OCI-LY7 (cell line): ENCODE measurements around the gene POGLUT2. TPM values are rescaled to one million over a fixed set of nuclear protein-coding genes. Genes with fewer than 3 reads are reported as not detected.

ENCODE experiments used
- BruUV-seq: library from RNA; stranded (reverse); fragments of 400-500 nt; replicated peaks from 2 replicates; lab custom pipeline; 2021; lab: Mats Ljungman, UMichigan
- CTCF ChIA-PET: fragments of 300-600 bp; sonication (Branson Sonifier 250); formaldehyde crosslinking; loops from one replicate; lab custom pipeline; 2022; ENCODE audit warnings: antibody characterized with exemption; ENCODE audit not compliant: unreplicated experiment; lab: Charles Lee
- POLR2A ChIA-PET: fragments of 300-600 bp; sonication (Branson Sonifier 250); formaldehyde crosslinking; loops from one replicate; lab custom pipeline; 2022; ENCODE audit warnings: antibody characterized with exemption; lab: Charles Lee
- DNase-seq: peaks from one replicate; pipeline ENCODE4 v3.0.0-alpha.2; 2015; ENCODE audit warnings: low spot score
- H2AFZ ChIP-seq: fragments of 200-600 bp; sonication (generic), shearing (Covaris generic); 2 replicates; pipeline ENCODE4 v1.6.1; 2014; ENCODE audit warnings: mild to moderate bottlenecking, antibody characterized with exemption, low read length, moderate library complexity
- H3K27ac ChIP-seq: fragments of 200-600 bp; sonication (generic); 2 replicates; pipeline ENCODE4 v1.5.1; 2014; ENCODE audit warnings: mixed run types, low read depth, mild to moderate bottlenecking, moderate library complexity, low read length, inconsistent platforms; ENCODE audit not compliant: poor library complexity, severe bottlenecking
- H3K36me3 ChIP-seq: fragments of 200-600 bp; sonication (generic); 2 replicates; pipeline ENCODE4 v1.6.1; 2014; ENCODE audit warnings: mild to moderate bottlenecking, antibody characterized with exemption, low read length, moderate library complexity, mixed read lengths; ENCODE audit not compliant: insufficient read depth
- H3K4me1 ChIP-seq: fragments of 200-600 bp; sonication (generic); 2 replicates; pipeline ENCODE4 v1.5.1; 2014; ENCODE audit warnings: mild to moderate bottlenecking, low read length; ENCODE audit not compliant: insufficient read depth, poor library complexity, severe bottlenecking
- H3K4me2 ChIP-seq: fragments of 200-600 bp; sonication (generic); 2 replicates; pipeline ENCODE4 v1.6.1; 2014; ENCODE audit warnings: mild to moderate bottlenecking, low read length
- H3K4me3 ChIP-seq: fragments of 200-600 bp; sonication (generic); 2 replicates; pipeline ENCODE4 v1.5.1; 2014; ENCODE audit warnings: mild to moderate bottlenecking, low read depth, low read length; ENCODE audit not compliant: poor library complexity, severe bottlenecking
- H3K79me2 ChIP-seq: fragments of 200-600 bp; sonication (generic); 2 replicates; pipeline ENCODE4 v1.6.1; 2016; ENCODE audit warnings: low read depth, mild to moderate bottlenecking, low read length, moderate library complexity, mixed read lengths; ENCODE audit not compliant: insufficient read depth
- H3K9me2 ChIP-seq: fragments of 200-600 bp; sonication (generic); 2 replicates; pipeline ENCODE4 v1.6.1; 2016; ENCODE audit warnings: mild to moderate bottlenecking, low read length, mixed read lengths; ENCODE audit not compliant: insufficient read depth
- H3K9me3 ChIP-seq: fragments of 200-600 bp; sonication (generic); 2 replicates; pipeline ENCODE4 v1.6.1; 2014; ENCODE audit warnings: mild to moderate bottlenecking, mixed run types, low read length, mixed read lengths
- H4K20me1 ChIP-seq: fragments of 200-600 bp; sonication (generic); 2 replicates; pipeline ENCODE4 v1.6.1; 2014; ENCODE audit warnings: mild to moderate bottlenecking, antibody characterized with exemption, low read length, moderate library complexity, mixed read lengths; ENCODE audit not compliant: insufficient read depth
- EZH2phosphoT487 ChIP-seq: fragments of 200-600 bp; sonication (generic); IDR thresholded peaks from 2 replicates; pipeline ENCODE4 v1.6.1; 2018; ENCODE audit warnings: low read depth, borderline replicate concordance, mild to moderate bottlenecking, mixed run types, antibody characterized with exemption, low read length, moderate library complexity, mixed read lengths
- intact Hi-C: fragments of 100-400 bp; cut with micrococcal nuclease; formaldehyde crosslinking; loops from one replicate; pipeline ENCODE4 v1.10.0; 2022; ENCODE audit not compliant: unreplicated experiment
- total RNA-seq, 2 experiments: library from RNA; depleted of rRNA in 1 of 2; stranded (reverse); fragments of >200 nt in 1 of 2; shearing (Covaris generic) in 1 of 2; gene quantifications; 2 replicates each; pipeline ENCODE4 v1.2.3, GENCODE V29; 2014 to 2022
- TF ChIP-seq, protein P1 (sequence below): fragments of 200-600 bp; sonication (generic); conservative IDR thresholded peaks from 2 replicates; pipeline ENCODE4 v1.5.1; 2014; ENCODE audit warnings: mild to moderate bottlenecking, antibody characterized with exemption, low read length, moderate library complexity, mixed read lengths

Gene POGLUT2
- total RNA-seq, 2 experiments from 2014 or later, result not detected

GRCh38 chr13:102838273-102838672 is 39.5 kb upstream of the POGLUT2 start:
- no peaks in the 10 kb centered on the region for H3K79me2 ChIP-seq
- H4K20me1 ChIP-seq, result no peaks in the 10 kb centered on the region
- no peak overlapping the region for H3K4me2 ChIP-seq
- H3K9me3 ChIP-seq, result no peaks in the 10 kb centered on the region
- no peak for TF ChIP-seq EZH2phosphoT487
- TF ChIP-seq, protein P1, sequence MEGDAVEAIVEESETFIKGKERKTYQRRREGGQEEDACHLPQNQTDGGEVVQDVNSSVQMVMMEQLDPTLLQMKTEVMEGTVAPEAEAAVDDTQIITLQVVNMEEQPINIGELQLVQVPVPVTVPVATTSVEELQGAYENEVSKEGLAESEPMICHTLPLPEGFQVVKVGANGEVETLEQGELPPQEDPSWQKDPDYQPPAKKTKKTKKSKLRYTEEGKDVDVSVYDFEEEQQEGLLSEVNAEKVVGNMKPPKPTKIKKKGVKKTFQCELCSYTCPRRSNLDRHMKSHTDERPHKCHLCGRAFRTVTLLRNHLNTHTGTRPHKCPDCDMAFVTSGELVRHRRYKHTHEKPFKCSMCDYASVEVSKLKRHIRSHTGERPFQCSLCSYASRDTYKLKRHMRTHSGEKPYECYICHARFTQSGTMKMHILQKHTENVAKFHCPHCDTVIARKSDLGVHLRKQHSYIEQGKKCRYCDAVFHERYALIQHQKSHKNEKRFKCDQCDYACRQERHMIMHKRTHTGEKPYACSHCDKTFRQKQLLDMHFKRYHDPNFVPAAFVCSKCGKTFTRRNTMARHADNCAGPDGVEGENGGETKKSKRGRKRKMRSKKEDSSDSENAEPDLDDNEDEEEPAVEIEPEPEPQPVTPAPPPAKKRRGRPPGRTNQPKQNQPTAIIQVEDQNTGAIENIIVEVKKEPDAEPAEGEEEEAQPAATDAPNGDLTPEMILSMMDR, result no peak
- no peaks in the 10 kb centered on the region for H3K9me2 ChIP-seq
- no peak for DNase-seq
- ChIA-PET CTCF (no interaction called here), POLR2A (no interaction called here)
- no peaks in the 10 kb centered on the region for H3K4me1 ChIP-seq
- H3K4me3 ChIP-seq, result no peak overlapping the region
- no TSS peak for BruUV-seq
- no peaks in the 10 kb centered on the region for H3K36me3 ChIP-seq
- H2AFZ ChIP-seq, result no peak overlapping the region
- H3K27ac ChIP-seq, result no peak overlapping the region
- intact Hi-C loops, result no loop called here

- ChIA-PET POLR2A (no interaction called here), CTCF (no interaction called here)
Measured at GRCh38 chr13:102836471-102836870, 37.7 kb upstream of the POGLUT2 start.

DNA sequence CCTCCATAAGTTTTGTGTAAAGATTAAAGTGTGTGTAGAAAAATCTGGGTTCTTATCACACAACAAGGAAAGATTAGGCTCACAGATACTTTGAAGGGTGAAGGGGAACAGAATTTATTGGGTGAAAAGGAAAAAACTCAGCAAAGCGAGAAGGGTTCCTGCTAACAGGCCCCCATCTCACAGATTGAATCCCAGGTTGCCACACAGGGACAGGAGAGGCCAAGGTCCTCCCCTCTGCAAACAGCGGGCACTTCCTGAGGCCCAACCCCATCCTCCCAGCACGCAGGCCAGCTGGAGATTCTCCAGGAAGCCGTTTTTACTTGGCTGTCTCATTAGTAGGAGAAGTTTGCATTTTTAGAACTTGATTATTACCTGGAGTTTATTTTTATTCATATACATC is 31.9 kb upstream of the POGLUT2 start:
- no peaks in the 10 kb centered on the region for H4K20me1 ChIP-seq
- no peaks in the 10 kb centered on the region for H3K79me2 ChIP-seq
- ChIA-PET POLR2A (no interaction called here), CTCF (no interaction called here)
- H3K4me3 ChIP-seq, result no peak overlapping the region
- no peak for DNase-seq
- no peaks in the 10 kb centered on the region for H3K4me1 ChIP-seq
- H2AFZ ChIP-seq, result no peak overlapping the region
- no peaks in the 10 kb centered on the region for H3K9me3 ChIP-seq
- no TSS peak for BruUV-seq
- no peak overlapping the region for H3K4me2 ChIP-seq
- no peaks in the 10 kb centered on the region for H3K9me2 ChIP-seq
- H3K36me3 ChIP-seq, result no peaks in the 10 kb centered on the region
- intact Hi-C loops, result no loop called here
- TF ChIP-seq, protein P1, result no peak
- TF ChIP-seq EZH2phosphoT487, result no peak
- no peak overlapping the region for H3K27ac ChIP-seq

More at GRCh38 chr13:102836471-102836870, 37.7 kb upstream of the POGLUT2 start:
- Histone ChIP-seq H2AFZ (no peak overlapping the region), H3K9me2 (no peaks in the 10 kb centered on the region), H3K27ac (no peak overlapping the region), H3K79me2 (no peaks in the 10 kb centered on the region), H3K36me3 (no peaks in the 10 kb centered on the region), H3K4me2 (no peak overlapping the region), H3K4me3 (no peak overlapping the region), H4K20me1 (no peaks in the 10 kb centered on the region), H3K4me1 (no peaks in the 10 kb centered on the region), H3K9me3 (no peaks in the 10 kb centered on the region)
- intact Hi-C loops, result no loop called here
- BruUV-seq, result no TSS peak
- no peak for DNase-seq
- TF ChIP-seq EZH2phosphoT487, result no peak
- TF ChIP-seq, protein P1, result no peak
